ENCODE measurements around the gene SLC25A4. TPM values are rescaled to one million over a fixed set of nuclear protein-coding genes. Genes with fewer than 3 reads are reported as not detected.
"Not testable (repeated sequence)": the region's sequence is repeated elsewhere in the genome, so short reads cannot be mapped to it uniquely, and the experiment has no call there.

The SLC25A4 gene
- total and polyA plus RNA-seq, 2 donors (not counting 3 experiments of a cell fraction or from before 2014, with no cell fraction given): 13.5 to 13.7 TPM

DNA sequence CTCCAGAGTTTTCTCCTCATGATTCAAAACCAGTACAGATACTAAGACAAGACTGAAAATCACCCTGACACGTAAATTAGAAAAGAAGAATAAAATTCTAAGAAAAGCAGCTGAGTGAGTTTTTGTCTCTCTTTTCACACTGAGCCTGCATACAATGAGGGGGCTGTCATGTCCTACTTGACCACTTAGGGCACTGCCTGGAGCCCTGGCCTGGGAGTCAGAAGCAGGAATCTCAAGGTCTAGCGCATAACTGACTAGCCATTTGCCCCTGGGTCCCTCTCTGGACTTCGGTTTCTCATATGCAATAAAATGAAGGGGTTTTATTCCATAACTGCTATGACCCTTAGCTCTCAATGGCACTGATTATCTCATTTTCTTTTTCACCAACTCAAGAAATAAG is 36.7 kb upstream of the SLC25A4 start:
- Histone ChIP-seq H3K4me2 (ENCODE audit: insufficient read depth, low read length) (no peak overlapping the region), H3K9me1 (replicated peaks; ENCODE audit: control insufficient read depth, extremely low read depth, insufficient read depth, low read length) (no peaks in the 10 kb centered on the region), H3K9ac (replicated peaks; ENCODE audit: extremely low read depth, insufficient read depth, low read length) (no peak overlapping the region), H2AFZ (ENCODE audit: low read depth, low read length) (no peak overlapping the region), H3K27ac (ENCODE audit: insufficient read depth, low read depth, low read length) (no peak overlapping the region), H3K4me1 (ENCODE audit: control insufficient read depth, extremely low read depth, insufficient read depth, low read length) (no peaks in the 10 kb centered on the region), H3K9me3 (replicated peaks; ENCODE audit: control insufficient read depth, insufficient read depth, low read length) (no peaks in the 10 kb centered on the region), H3K27me3 (ENCODE audit: control insufficient read depth in 2 of 2, insufficient read depth in 2 of 2, low read length in 2 of 2) (peaks cover 2% of the 10 kb centered on the region in 2 experiments), H3K36me3 (ENCODE audit: control insufficient read depth in 2 of 2, extremely low read depth in 1 of 2, insufficient read depth in 2 of 2, low read length in 2 of 2) (no peaks in the 10 kb centered on the region), H4K20me1 (replicated peaks; ENCODE audit: control insufficient read depth, extremely low read depth, insufficient read depth, low read length) (no peaks in the 10 kb centered on the region), H3K4me3 (replicated peaks in 1 of 3; ENCODE audit: insufficient read depth in 1 of 3, low read depth in 1 of 3, low read length in 3 of 3) (no peak overlapping the region), H3K79me2 (ENCODE audit: control insufficient read depth, insufficient read depth, low read length) (no peaks in the 10 kb centered on the region)
- no peak for FAIRE-seq
- intact Hi-C loops (cut with micrococcal nuclease) (no loop called here), dilution Hi-C loops (cut with MboI; ENCODE audit: extremely low pct_ligation_motif_present, low sequenced_read_pairs) (no loop called here)
- CTCF ChIA-PET: interaction anchor here (0.7 to 3.7 kb wide), 3 partner anchors 9 to 24 kb away, joined by 3 to 26 read pairs (median 4); no protein-coding TSS in a partner anchor
- TF ChIP-seq POLR2A (IDR thresholded peaks at IDR 0.05; ENCODE audit: low read depth, low read length): no peak
- TF ChIP-seq, protein P1, sequence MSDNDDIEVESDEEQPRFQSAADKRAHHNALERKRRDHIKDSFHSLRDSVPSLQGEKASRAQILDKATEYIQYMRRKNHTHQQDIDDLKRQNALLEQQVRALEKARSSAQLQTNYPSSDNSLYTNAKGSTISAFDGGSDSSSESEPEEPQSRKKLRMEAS (IDR thresholded peaks at IDR 0.05; ENCODE audit: insufficient read depth, insufficient read length): no peak
- TF ChIP-seq POLR2AphosphoS5 (IDR thresholded peaks at IDR 0.05; ENCODE audit: insufficient read depth, low read depth, low read length): no peak
- DNase-seq (ENCODE audit: low read depth, low spot score): no peak
- BruUV-seq (replicated peaks): no TSS peak
- POLR2A ChIA-PET: no interaction called here

DNA sequence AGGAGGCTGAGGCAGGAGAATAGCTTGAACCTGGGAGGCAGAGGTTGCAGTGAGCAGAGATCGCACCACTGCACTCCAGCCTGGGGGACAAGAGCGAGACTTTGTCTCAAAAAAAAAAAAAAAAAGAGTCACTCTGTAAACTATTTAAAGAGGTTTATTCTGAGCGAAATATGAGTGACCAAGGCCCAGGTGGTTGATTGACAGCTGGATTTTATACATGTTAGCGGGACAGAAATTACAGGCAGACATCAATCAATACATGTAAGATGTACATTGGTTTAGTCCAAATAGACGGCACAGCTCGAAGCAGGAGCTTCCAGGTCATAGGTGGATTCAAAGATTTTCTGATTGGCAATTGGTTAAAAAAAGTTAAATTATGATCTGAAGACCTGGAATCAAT is 35.5 kb upstream of the SLC25A4 start:
- H3K4me1 ChIP-seq (ENCODE audit: control insufficient read depth, extremely low read depth, insufficient read depth, low read length); intact Hi-C loops (cut with micrococcal nuclease); H3K36me3 ChIP-seq (ENCODE audit: control insufficient read depth in 2 of 2, extremely low read depth in 1 of 2, insufficient read depth in 2 of 2, low read length in 2 of 2); DNase-seq (ENCODE audit: low read depth, low spot score); POLR2A ChIA-PET; H4K20me1 ChIP-seq (replicated peaks; ENCODE audit: control insufficient read depth, extremely low read depth, insufficient read depth, low read length); H3K27me3 ChIP-seq (ENCODE audit: control insufficient read depth in 2 of 2, insufficient read depth in 2 of 2, low read length in 2 of 2); BruUV-seq (replicated peaks); H3K9ac ChIP-seq (replicated peaks; ENCODE audit: extremely low read depth, insufficient read depth, low read length); H3K27ac ChIP-seq (ENCODE audit: insufficient read depth, low read depth, low read length); H3K9me1 ChIP-seq (replicated peaks; ENCODE audit: control insufficient read depth, extremely low read depth, insufficient read depth, low read length); FAIRE-seq; H3K79me2 ChIP-seq (ENCODE audit: control insufficient read depth, insufficient read depth, low read length); H3K4me3 ChIP-seq (replicated peaks in 1 of 3; ENCODE audit: insufficient read depth in 1 of 3, low read depth in 1 of 3, low read length in 3 of 3); dilution Hi-C loops (cut with MboI; ENCODE audit: extremely low pct_ligation_motif_present, low sequenced_read_pairs); H2AFZ ChIP-seq (ENCODE audit: low read depth, low read length); H3K4me2 ChIP-seq (ENCODE audit: insufficient read depth, low read length); H3K9me3 ChIP-seq (replicated peaks; ENCODE audit: control insufficient read depth, insufficient read depth, low read length): not testable (repeated sequence)
- CTCF ChIA-PET: interaction anchor here (0.6 to 3.7 kb wide), 3 partner anchors 11 to 1225 kb away, joined by 3 to 26 read pairs (median 7); no protein-coding TSS in a partner anchor

Measured in endothelial cell of umbilical vein (primary cell).